DOHH2 (cell line): ENCODE data around the gene C3orf20.

Source experiments
- EZH2phosphoT487 ChIP-seq: fragments of 200-600 bp; sonication (generic); IDR thresholded peaks from 2 replicates; pipeline ENCODE4 v1.6.1; 2017; ENCODE audit warnings: borderline replicate concordance, mild to moderate bottlenecking, antibody characterized with exemption, low read length, moderate library complexity, mixed read lengths
- TF ChIP-seq, protein P1 (sequence below): fragments of 200-600 bp; sonication (generic); IDR thresholded peaks from one replicate; pipeline ENCODE4 v1.5.1; 2014; ENCODE audit warnings: antibody characterized with exemption, mild to moderate bottlenecking, low read depth, low read length; ENCODE audit not compliant: poor library complexity, severe bottlenecking

DNA sequence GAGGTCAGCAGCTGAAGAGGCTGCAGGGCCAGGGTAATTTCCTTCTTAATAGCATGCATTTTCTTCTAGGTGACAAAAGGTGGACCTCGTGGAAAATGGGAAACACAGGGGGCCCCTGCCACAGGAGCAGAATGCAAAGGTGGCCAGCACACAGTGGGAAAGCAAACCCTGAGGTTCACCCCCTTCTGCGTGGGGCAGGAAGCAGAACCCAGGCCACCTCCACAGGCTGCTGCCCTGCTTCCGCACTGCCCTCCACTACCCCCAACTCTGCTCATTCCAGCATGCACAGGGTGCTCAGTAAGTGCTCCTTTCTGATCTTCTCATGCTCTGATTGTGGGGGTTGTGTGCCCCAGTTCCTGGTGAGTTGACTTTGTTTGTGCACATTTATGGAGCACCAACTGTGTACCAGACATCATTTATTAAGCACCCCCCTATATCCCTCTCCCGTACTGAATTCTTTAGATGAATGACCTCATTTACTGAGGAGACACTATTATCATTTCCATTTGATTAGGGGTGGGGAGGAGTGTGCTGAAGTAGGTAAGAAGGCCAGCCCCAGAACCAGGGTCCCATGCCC lies 131.1 kb downstream of the C3orf20 start:
- TF ChIP-seq, protein P1, sequence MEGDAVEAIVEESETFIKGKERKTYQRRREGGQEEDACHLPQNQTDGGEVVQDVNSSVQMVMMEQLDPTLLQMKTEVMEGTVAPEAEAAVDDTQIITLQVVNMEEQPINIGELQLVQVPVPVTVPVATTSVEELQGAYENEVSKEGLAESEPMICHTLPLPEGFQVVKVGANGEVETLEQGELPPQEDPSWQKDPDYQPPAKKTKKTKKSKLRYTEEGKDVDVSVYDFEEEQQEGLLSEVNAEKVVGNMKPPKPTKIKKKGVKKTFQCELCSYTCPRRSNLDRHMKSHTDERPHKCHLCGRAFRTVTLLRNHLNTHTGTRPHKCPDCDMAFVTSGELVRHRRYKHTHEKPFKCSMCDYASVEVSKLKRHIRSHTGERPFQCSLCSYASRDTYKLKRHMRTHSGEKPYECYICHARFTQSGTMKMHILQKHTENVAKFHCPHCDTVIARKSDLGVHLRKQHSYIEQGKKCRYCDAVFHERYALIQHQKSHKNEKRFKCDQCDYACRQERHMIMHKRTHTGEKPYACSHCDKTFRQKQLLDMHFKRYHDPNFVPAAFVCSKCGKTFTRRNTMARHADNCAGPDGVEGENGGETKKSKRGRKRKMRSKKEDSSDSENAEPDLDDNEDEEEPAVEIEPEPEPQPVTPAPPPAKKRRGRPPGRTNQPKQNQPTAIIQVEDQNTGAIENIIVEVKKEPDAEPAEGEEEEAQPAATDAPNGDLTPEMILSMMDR = no peak
- no peak for TF ChIP-seq EZH2phosphoT487
